Activated B cell treated with CpG ODN at 0.5 μM for 24 hours (primary cell): ENCODE measurements around the gene PCDHGA6. TPM values are rescaled to one million over a fixed set of nuclear protein-coding genes. Genes with fewer than 3 reads are reported as not detected.
"Not testable (repeated sequence)": the region's sequence is repeated elsewhere in the genome, so short reads cannot be mapped to it uniquely, and the experiment has no call there.

Experiments used
- ATAC-seq: fragments of 200-7000 bp; cut with Tn5 transposase; one replicate; pipeline ENCODE4 v1.10.0; 2021; ENCODE audit warnings: low read depth, mild to moderate bottlenecking, moderate library complexity
- CTCF ChIA-PET: fragments of 350-600 bp; sonication (Branson Sonifier 250); formaldehyde crosslinking; loops from one replicate; lab custom pipeline; 2021; ENCODE audit warnings: antibody characterized with exemption; lab: Charles Lee
- POLR2A ChIA-PET: fragments of 350-600 bp; sonication (Branson Sonifier 250); formaldehyde crosslinking; loops from one replicate; lab custom pipeline; 2021; ENCODE audit warnings: antibody characterized with exemption; lab: Charles Lee
- DNase-seq: peaks from one replicate; pipeline ENCODE4 v3.0.0; 2022
- H3K27ac Mint-ChIP-seq: one replicate; pipeline ENCODE4 v1.8.0; 2020; ENCODE audit warnings: mixed read lengths
- H3K27me3 Mint-ChIP-seq: one replicate; pipeline ENCODE4 v1.8.0; 2021; ENCODE audit warnings: mixed read lengths
- H3K36me3 Mint-ChIP-seq: one replicate; pipeline ENCODE4 v1.8.0; 2021; ENCODE audit warnings: low read depth, mixed read lengths
- H3K4me1 Mint-ChIP-seq: one replicate; pipeline ENCODE4 v1.8.0; 2021; ENCODE audit warnings: mixed read lengths
- H3K4me3 Mint-ChIP-seq: one replicate; pipeline ENCODE4 v1.8.0; 2020; ENCODE audit warnings: mild to moderate bottlenecking, mixed read lengths
- H3K9me3 Mint-ChIP-seq: one replicate; pipeline ENCODE4 v1.8.0; 2020; ENCODE audit warnings: mixed read lengths
- CTCF ChIP-seq: fragments of 200-600 bp; IDR thresholded peaks from one replicate; pipeline ENCODE4 v1.8.0; 2022; ENCODE audit warnings: antibody characterized with exemption, mild to moderate bottlenecking
- intact Hi-C: fragments of 100-400 bp; cut with micrococcal nuclease; formaldehyde crosslinking; loops from one replicate; pipeline ENCODE4 v1.15.1; 2024
- total RNA-seq: library from RNA; stranded (reverse); gene quantifications from 2 replicates; pipeline ENCODE4 v1.2.3, GENCODE V29; 2022

PCDHGA6 gene
- total RNA-seq, 1 donor from 2014 or later = 2.3 TPM

DNA sequence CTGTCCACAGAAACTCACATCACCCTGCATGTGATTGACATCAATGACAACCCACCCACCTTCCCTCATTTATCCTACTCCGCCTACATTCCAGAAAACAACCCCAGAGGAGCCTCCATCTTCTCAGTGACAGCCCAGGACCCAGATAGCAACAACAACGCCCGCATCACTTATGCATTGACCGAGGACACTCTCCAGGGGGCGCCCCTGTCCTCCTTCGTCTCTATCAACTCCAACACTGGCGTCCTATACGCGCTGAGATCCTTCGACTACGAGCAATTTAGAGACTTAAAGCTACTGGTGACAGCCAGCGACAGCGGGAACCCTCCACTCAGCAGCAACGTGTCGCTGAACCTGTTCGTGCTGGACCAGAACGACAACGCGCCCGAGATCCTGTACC is 28.4 kb upstream of the PCDHGA6 start:
- ATAC-seq (no peak), DNase-seq (no peak)
- no peak for TF ChIP-seq CTCF
- POLR2A ChIA-PET = no interaction called here
- Mint-ChIP-seq H3K9me3 (peaks cover 25% of the 10 kb centered on the region), H3K36me3 (peaks cover 2% of the 10 kb centered on the region), H3K27ac (no peak overlapping the region), H3K27me3 (peaks cover 50% of the 10 kb centered on the region), H3K4me3 (no peak overlapping the region), H3K4me1 (no peaks in the 10 kb centered on the region)
- intact Hi-C loops = no loop called here
- CTCF ChIA-PET = no interaction called here

GRCh38 chr5:141346017-141346416 is 27.7 kb upstream of the PCDHGA6 start:
- H3K4me3 Mint-ChIP-seq, DNase-seq, POLR2A ChIA-PET, H3K4me1 Mint-ChIP-seq, H3K36me3 Mint-ChIP-seq, ATAC-seq, intact Hi-C loops, CTCF ChIA-PET, H3K27ac Mint-ChIP-seq: not testable (repeated sequence)
- H3K27me3 Mint-ChIP-seq = peaks cover 51% of the 10 kb centered on the region
- peaks cover 24% of the 10 kb centered on the region for H3K9me3 Mint-ChIP-seq

GRCh38 chr5:141349917-141350619 is 23.6 kb upstream of the PCDHGA6 start, which contains the start of gene PCDHGB1:
Gene PCDHGB1 (plus strand): TSS chr5:141350099. CDS start chr5:141350261, 162 bp downstream.
- intact Hi-C loops = no loop called here

DNA sequence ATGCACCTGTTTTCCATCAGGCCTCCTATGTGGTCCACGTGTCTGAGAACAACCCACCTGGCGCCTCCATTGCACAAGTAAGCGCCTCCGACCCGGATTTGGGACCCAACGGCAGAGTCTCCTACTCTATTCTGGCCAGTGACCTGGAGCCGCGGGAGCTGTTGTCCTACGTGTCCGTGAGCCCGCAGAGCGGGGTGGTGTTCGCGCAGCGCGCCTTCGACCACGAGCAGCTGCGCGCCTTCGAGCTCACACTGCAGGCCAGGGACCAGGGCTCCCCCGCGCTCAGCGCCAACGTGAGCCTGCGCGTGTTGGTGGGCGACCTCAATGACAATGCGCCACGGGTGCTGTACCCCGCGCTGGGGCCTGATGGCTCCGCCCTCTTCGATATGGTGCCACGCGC is 22.1 kb upstream of the PCDHGA6 start:
- no peak for DNase-seq

More at GRCh38 chr5:141349917-141350619, 23.6 kb upstream of the PCDHGA6 start, which contains the start of gene PCDHGB1:
- Mint-ChIP-seq H3K4me3 (peak within 1 kb of the TSS; percentile 57), H3K4me1 (no peaks in the 10 kb centered on the region), H3K36me3 (no peaks in the 10 kb centered on the region), H3K27me3 (peaks cover 46% of the 10 kb centered on the region), H3K27ac (no peak within 1 kb of the TSS), H3K9me3 (peaks cover 14% of the 10 kb centered on the region)
- TF ChIP-seq CTCF = no peak
- POLR2A ChIA-PET = no interaction called here
- CTCF ChIA-PET = interaction anchor here (0.9 to 2.5 kb wide), 3 partner anchors 20 to 214 kb away, joined by 3 to 8 read pairs (median 3); partner anchors contain the start of gene PCDHGB3
- DNase-seq (no peak), ATAC-seq (no peak)

DNA sequence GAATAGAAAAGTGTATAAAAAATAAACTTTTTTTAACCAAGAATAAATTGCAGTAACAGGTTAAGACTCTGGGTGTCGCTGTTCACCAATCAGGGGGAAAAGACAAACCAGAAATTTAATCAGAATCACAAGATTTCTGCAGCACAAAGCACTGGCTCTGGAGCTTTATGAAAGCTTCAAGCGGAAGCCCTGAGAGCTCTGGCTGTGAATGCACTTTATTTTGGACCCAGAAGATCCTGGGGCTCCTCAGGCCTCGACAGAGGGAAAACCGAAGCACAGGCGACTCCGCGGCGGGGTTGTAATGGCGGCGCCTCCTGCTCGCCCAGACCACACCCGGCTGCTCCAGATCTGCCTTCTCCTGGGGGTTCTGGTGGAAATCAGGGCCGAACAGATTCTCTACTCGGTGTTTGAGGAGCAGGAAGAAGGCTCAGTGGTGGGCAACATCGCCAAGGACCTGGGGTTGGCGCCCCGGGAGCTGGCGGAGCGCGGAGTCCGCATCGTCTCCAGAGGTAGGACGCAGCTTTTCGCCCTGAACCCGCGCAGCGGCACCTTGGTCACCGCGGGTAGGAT is 18.7 kb upstream of the PCDHGA6 start, which contains the start of gene PCDHGA4:
PCDHGA4 (plus strand) TSS at position 122 of the 570 bp plus-strand sequence; CDS start at position 209, 87 bp downstream.
- CTCF ChIA-PET = interaction anchor here (1.3 kb wide), 1 partner anchor 209 kb away, joined by 5 read pairs; no protein-coding TSS in a partner anchor
- no peak for TF ChIP-seq CTCF
- POLR2A ChIA-PET = no interaction called here
- H3K27me3 Mint-ChIP-seq = peaks cover 58% of the 10 kb centered on the region
- no peak within 1 kb of the TSS for H3K27ac Mint-ChIP-seq
- DNase-seq (no peak), ATAC-seq (no peak)
- intact Hi-C loops = no loop called here
- H3K36me3 Mint-ChIP-seq = peaks cover 2% of the 10 kb centered on the region
- H3K4me1 Mint-ChIP-seq = no peaks in the 10 kb centered on the region
- no peak within 1 kb of the TSS for H3K4me3 Mint-ChIP-seq
- H3K9me3 Mint-ChIP-seq = peaks cover 18% of the 10 kb centered on the region

More for the DNA sequence above, 22.1 kb upstream of the PCDHGA6 start:
- no peak overlapping the region for H3K4me3 Mint-ChIP-seq
- H3K4me1 Mint-ChIP-seq = no peaks in the 10 kb centered on the region
- no peak overlapping the region for H3K27ac Mint-ChIP-seq
- intact Hi-C loops = no loop called here
- peaks cover 13% of the 10 kb centered on the region for H3K9me3 Mint-ChIP-seq
- no peak for TF ChIP-seq CTCF
- H3K36me3 Mint-ChIP-seq = no peaks in the 10 kb centered on the region
- no peak for ATAC-seq
- peaks cover 56% of the 10 kb centered on the region for H3K27me3 Mint-ChIP-seq
- CTCF ChIA-PET = interaction anchor here (1.2 to 2.5 kb wide), 2 partner anchors 31 to 212 kb away, joined by 3 to 8 read pairs; partner anchors contain the start of gene TAF7
- POLR2A ChIA-PET = no interaction called here
